Fibroblast of pulmonary artery (primary cell): ENCODE measurements around the gene RSU1.
A peak's percentile ranks its signal among the peaks of the same experiment; 100 is the strongest.

Experiments used
- DNase-seq: peaks from one replicate; pipeline ENCODE4 v3.0.0-alpha.2; 2010; ENCODE audit warnings: low read depth
- H3K4me3 ChIP-seq: replicated peaks from 2 replicates; pipeline ENCODE4 v1.5.1; 2011; ENCODE audit warnings: low read depth, mild to moderate bottlenecking, control low read depth, low read length, moderate library complexity
- TF ChIP-seq, protein P1 (sequence below): IDR thresholded peaks from 2 replicates; pipeline ENCODE4 v1.5.1; 2011; ENCODE audit warnings: mild to moderate bottlenecking, control low read depth, low read length, inconsistent platforms; ENCODE audit errors: missing control alignments

The RSU1 gene

DNA sequence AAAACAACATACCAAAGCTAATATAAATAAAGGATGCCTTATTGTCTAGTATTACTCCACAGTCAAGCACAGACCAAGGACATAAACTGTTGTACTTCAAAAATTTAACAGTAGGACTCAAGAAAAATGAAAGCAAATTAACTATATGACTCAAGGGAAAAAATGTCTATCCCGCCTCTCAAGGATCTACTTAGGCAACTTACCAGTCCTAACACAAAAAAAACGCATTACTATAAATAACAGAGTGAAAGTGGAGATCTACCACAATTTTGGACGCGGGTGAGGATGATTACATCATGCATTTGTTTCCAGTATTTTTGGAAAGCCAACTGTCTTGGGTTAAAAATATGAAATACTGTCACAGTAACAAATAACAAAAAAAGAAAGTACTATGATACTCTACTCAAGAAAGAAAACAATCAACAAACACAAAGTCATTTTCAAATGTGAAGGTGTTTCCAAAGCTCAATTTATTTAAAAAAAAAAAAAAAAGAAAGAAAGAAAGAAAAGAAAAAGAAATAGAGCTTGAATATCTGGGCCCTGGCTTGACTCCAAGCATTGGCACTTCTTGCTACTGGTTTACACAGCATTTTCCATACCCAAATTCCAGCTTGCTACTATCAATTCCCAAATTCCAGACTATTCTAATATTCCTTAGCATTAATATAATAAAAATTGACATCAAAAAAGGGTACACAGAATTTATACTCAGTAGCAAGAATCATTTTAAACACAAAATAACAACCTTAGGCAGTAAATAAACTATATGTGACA, 99.4 kb downstream of the RSU1 start:
- TF ChIP-seq, protein P1, sequence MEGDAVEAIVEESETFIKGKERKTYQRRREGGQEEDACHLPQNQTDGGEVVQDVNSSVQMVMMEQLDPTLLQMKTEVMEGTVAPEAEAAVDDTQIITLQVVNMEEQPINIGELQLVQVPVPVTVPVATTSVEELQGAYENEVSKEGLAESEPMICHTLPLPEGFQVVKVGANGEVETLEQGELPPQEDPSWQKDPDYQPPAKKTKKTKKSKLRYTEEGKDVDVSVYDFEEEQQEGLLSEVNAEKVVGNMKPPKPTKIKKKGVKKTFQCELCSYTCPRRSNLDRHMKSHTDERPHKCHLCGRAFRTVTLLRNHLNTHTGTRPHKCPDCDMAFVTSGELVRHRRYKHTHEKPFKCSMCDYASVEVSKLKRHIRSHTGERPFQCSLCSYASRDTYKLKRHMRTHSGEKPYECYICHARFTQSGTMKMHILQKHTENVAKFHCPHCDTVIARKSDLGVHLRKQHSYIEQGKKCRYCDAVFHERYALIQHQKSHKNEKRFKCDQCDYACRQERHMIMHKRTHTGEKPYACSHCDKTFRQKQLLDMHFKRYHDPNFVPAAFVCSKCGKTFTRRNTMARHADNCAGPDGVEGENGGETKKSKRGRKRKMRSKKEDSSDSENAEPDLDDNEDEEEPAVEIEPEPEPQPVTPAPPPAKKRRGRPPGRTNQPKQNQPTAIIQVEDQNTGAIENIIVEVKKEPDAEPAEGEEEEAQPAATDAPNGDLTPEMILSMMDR: no peak
- DNase-seq: peak; percentile 73
- H3K4me3 ChIP-seq: no peak overlapping the region

DNA sequence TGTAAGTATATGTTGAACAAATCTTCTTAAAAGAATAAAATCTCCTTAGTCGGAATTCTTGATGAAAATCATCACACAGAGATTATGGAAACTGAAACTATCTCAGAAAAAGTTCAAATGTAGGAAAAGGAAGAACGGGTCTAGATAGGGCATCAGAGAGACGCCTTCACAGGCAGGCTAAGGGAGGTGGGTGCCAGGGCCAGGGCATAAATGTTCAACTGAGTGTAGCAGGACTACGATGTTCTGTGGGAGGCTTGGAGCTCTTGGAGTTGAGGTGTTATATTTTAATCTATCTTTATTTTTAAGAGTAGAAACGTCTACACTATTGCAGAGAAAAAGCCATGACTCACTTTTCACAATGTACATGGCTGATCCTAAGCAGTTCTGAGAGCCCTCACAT, 101.2 kb downstream of the RSU1 start:
- no peak for DNase-seq
- H3K4me3 ChIP-seq: no peak overlapping the region
- TF ChIP-seq, protein P1: no peak

DNA sequence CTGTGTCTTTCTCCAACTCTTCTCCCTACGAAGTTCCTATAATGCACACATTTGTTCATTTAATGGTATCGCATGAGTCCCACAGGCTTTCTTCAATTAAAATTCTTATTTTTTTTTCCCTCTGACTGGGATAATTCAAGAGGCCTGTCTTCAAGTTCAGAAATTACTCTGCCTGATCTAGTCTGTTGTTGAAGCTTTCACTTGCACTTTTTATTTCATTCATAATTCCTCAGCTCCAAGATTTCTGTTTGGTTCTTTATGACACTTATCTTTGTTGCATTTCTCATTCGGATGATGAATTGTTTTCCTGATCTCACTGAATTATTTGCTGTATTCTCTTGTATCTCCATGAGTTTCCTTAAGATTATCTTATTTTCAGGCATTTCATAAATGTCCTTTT, 103.9 kb downstream of the RSU1 start:
- TF ChIP-seq, protein P1: no peak
- DNase-seq: no peak
- H3K4me3 ChIP-seq: no peak overlapping the region

DNA sequence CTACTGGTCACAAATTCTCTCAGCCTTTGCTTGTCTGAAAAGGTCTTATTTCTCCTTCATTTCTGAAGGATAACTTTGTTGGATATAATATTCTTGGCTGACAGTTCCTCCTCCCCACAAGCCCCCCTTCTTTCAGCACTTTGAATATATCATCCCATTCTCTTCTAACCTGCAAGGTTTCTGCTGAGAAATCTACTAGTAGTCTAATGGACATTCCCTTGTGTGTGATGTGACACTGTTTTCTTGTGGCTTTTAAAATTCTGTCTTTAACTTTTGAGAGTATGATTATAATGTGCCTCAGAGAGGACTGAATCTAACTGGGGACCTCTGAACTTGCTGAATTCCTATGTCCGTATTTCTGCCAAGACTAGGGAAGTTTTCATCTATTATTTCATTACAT, 104.3 kb downstream of the RSU1 start:
- no peak for DNase-seq

DNA sequence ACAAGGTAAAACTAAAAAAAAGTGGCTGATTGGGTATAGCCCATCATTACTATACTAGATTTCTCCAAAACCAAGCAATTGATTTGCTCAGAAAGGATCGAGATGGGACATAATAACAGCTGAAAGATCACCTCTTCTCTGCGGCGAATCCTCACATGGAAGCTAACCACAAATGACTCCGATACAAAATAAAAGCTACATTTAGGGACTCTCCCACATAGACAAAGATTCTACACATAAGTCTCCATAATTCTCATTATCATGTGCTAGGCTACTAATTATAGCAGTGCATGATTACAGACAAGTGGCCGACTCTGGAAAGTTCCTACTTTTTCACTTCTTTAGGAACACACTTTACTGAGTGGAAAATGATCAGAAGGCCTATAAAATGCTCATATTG, 116.9 kb downstream of the RSU1 start:
- no peak overlapping the region for H3K4me3 ChIP-seq
- DNase-seq: no peak
- TF ChIP-seq, protein P1: no peak

More for the DNA sequence above, 104.3 kb downstream of the RSU1 start:
- no peak overlapping the region for H3K4me3 ChIP-seq
- TF ChIP-seq, protein P1: no peak

DNA sequence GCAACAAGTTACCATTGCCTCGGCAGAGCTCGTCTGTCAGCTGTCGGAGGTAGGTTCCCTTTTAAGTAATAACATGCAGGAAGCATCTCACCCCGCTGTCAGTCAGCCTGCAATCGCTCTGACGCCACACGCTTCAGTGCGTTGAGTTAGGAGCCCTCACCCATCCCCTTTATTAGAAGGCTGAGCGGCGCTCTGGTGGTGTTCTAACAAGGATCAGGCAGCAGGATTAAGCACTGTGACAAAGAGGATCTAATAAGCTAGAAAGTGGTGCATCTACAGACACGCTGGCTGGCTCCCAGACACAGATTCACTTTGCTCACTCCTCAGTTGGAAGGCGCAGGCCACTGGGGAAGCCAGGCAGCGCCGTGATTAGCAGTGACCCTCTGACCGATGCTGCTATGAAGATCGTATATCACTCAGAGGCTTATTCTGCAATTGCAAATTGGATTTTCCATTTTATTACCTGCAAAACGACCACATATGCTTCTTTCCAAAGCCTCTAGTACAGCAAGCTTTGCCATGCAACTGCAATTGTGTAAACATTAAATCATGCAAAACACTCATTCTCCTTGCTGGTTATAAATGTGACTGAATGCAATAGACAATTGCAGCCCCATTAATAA, 117.7 kb downstream of the RSU1 start:
- no peak overlapping the region for H3K4me3 ChIP-seq
- TF ChIP-seq, protein P1: no peak
- no peak for DNase-seq
